Spinal cord (tissue), 10 donors: ENCODE measurements around the gene LINGO1. TPM values are rescaled to one million over a fixed set of nuclear protein-coding genes. Genes with fewer than 3 reads are reported as not detected.
A peak's percentile ranks its signal among the peaks of the same experiment; 100 is the strongest.

Experiments used
- DNase-seq, 6 donors: peaks; one replicate each; pipeline versions ENCODE4 v3.0.0 to v3.0.0-alpha.2; 2013 to 2015; ENCODE audit warnings: low spot score in 6 of 6, low read depth in 4 of 6
- H3K27ac ChIP-seq: one replicate; pipeline ENCODE4 v1.5.1; 2013; ENCODE audit warnings: low read depth, low read length, control low read depth
- H3K27me3 ChIP-seq: one replicate; pipeline ENCODE4 v1.6.1; 2013; ENCODE audit warnings: low read length; ENCODE audit not compliant: control insufficient read depth, insufficient read depth
- H3K36me3 ChIP-seq: one replicate; pipeline ENCODE4 v1.6.1; 2013; ENCODE audit warnings: low read length; ENCODE audit not compliant: control insufficient read depth, insufficient read depth
- H3K4me1 ChIP-seq: one replicate; pipeline ENCODE4 v1.6.1; 2013; ENCODE audit warnings: low read length; ENCODE audit not compliant: control insufficient read depth, insufficient read depth
- H3K4me3 ChIP-seq: one replicate; pipeline ENCODE4 v1.5.1; 2013; ENCODE audit warnings: low read depth, low read length, control low read depth
- H3K9me3 ChIP-seq: one replicate; pipeline ENCODE4 v1.6.1; 2013; ENCODE audit warnings: low read length; ENCODE audit not compliant: control insufficient read depth, insufficient read depth
- WGBS: methylation state at CpG from one replicate; pipeline ENCODE4 v1.1.5; 2013; ENCODE audit warnings: missing lambda C conversion rate; ENCODE audit not compliant: insufficient coverage; 5-methylcytosine and 5-hydroxymethylcytosine counted together
- polyA plus RNA-seq, 2 donors: library from polyadenylated mRNA; unstranded; fragments of 120-200 nt; gene quantifications; one replicate each; pipeline ENCODE4 v1.2.1, GENCODE V29; 2013; ENCODE audit not compliant: insufficient read length in 2 of 2
- total RNA-seq, 2 donors: library from RNA; depleted of rRNA in 1 of 2; stranded (reverse); fragments of 120-200 nt in 1 of 2; fragments of >200 nt in 1 of 2; gene quantifications; one replicate each; pipeline versions ENCODE4 v1.2.3 to v1.2.4, GENCODE V29; 2013 to 2014
- donor health status: healthy.

The LINGO1 gene
- total and polyA plus RNA-seq, 4 donors = 13.7 to 149 (median 83.7) TPM

GRCh38 chr15:77578641-77579372 lies 53.9 kb downstream of the LINGO1 start:
- Histone ChIP-seq H3K36me3 (no peaks in the 10 kb centered on the region), H3K4me1 (peaks cover 53% of the 10 kb centered on the region), H3K4me3 (no peak overlapping the region), H3K27ac (no peak overlapping the region), H3K9me3 (no peaks in the 10 kb centered on the region), H3K27me3 (no peaks in the 10 kb centered on the region)
- no peak for DNase-seq
- 56% methylated on average over 14 of the region's 15 CpGs for WGBS

GRCh38 chr15:77577366-77577950 lies 55.3 kb downstream of the LINGO1 start:
- Histone ChIP-seq H3K9me3 (no peaks in the 10 kb centered on the region), H3K4me3 (no peak overlapping the region), H3K4me1 (peaks cover 45% of the 10 kb centered on the region), H3K27me3 (no peaks in the 10 kb centered on the region), H3K36me3 (no peaks in the 10 kb centered on the region), H3K27ac (peak overlapping the region; percentile 2)
- WGBS = 16% methylated on average over 9 of the region's 9 CpGs
- peak in 2 of 6 donors; percentile 65 to 70 for DNase-seq

- no peaks in the 10 kb centered on the region for H3K9me3 ChIP-seq
- H3K4me1 ChIP-seq = peaks cover 36% of the 10 kb centered on the region
- H3K36me3 ChIP-seq = no peaks in the 10 kb centered on the region
- no peaks in the 10 kb centered on the region for H3K27me3 ChIP-seq
- H3K27ac ChIP-seq = no peak overlapping the region
- no peak overlapping the region for H3K4me3 ChIP-seq
- 100% methylated on average over 1 of the region's 1 CpG for WGBS
- DNase-seq = no peak
Observed at GRCh38 chr15:77576538-77576937, 56.2 kb downstream of the LINGO1 start.

GRCh38 chr15:77575203-77575934 lies 57.3 kb downstream of the LINGO1 start:
- H3K27ac ChIP-seq = no peak overlapping the region

GRCh38 chr15:77574521-77575202 lies 58.0 kb downstream of the LINGO1 start:
- no peaks in the 10 kb centered on the region for H3K9me3 ChIP-seq
- no peaks in the 10 kb centered on the region for H3K27me3 ChIP-seq
- no peak overlapping the region for H3K27ac ChIP-seq
- no peak for DNase-seq
- no peaks in the 10 kb centered on the region for H3K36me3 ChIP-seq
- peaks cover 30% of the 10 kb centered on the region for H3K4me1 ChIP-seq
- WGBS = 81% methylated on average over 5 of the region's 6 CpGs
- no peak overlapping the region for H3K4me3 ChIP-seq

More at GRCh38 chr15:77575203-77575934, 57.3 kb downstream of the LINGO1 start:
- Histone ChIP-seq H3K9me3 (no peaks in the 10 kb centered on the region), H3K36me3 (no peaks in the 10 kb centered on the region), H3K4me1 (peaks cover 25% of the 10 kb centered on the region), H3K4me3 (no peak overlapping the region), H3K27me3 (no peaks in the 10 kb centered on the region)
- DNase-seq = no peak
- WGBS = 74% methylated on average over 9 of the region's 14 CpGs

- 65% methylated on average over 4 of the region's 4 CpGs for WGBS
- H3K36me3 ChIP-seq = no peaks in the 10 kb centered on the region
- no peak overlapping the region for H3K4me3 ChIP-seq
- DNase-seq = no peak
- H3K27ac ChIP-seq = no peak overlapping the region
- no peaks in the 10 kb centered on the region for H3K9me3 ChIP-seq
- no peaks in the 10 kb centered on the region for H3K27me3 ChIP-seq
- H3K4me1 ChIP-seq = peaks cover 36% of the 10 kb centered on the region
Observed at GRCh38 chr15:77573802-77574201, 58.9 kb downstream of the LINGO1 start.

GRCh38 chr15:77572186-77572585 lies 60.5 kb downstream of the LINGO1 start:
- Histone ChIP-seq H3K4me3 (no peak overlapping the region), H3K9me3 (no peaks in the 10 kb centered on the region), H3K27me3 (no peaks in the 10 kb centered on the region), H3K27ac (no peak overlapping the region), H3K36me3 (no peaks in the 10 kb centered on the region), H3K4me1 (peaks cover 36% of the 10 kb centered on the region)
- WGBS = 88% methylated on average over 3 of the region's 4 CpGs
- no peak for DNase-seq

- 88% methylated on average over 11 of the region's 15 CpGs for WGBS
- Histone ChIP-seq H3K4me1 (peaks cover 36% of the 10 kb centered on the region), H3K4me3 (no peak overlapping the region), H3K36me3 (no peaks in the 10 kb centered on the region), H3K9me3 (no peaks in the 10 kb centered on the region), H3K27me3 (no peaks in the 10 kb centered on the region), H3K27ac (no peak overlapping the region)
- DNase-seq = no peak
Observed at GRCh38 chr15:77571741-77572140, 61.0 kb downstream of the LINGO1 start.

GRCh38 chr15:77571181-77571580 lies 61.5 kb downstream of the LINGO1 start:
- no peaks in the 10 kb centered on the region for H3K36me3 ChIP-seq
- DNase-seq = no peak
- no peaks in the 10 kb centered on the region for H3K27me3 ChIP-seq
- WGBS = 95% methylated on average over 4 of the region's 6 CpGs
- H3K9me3 ChIP-seq = no peaks in the 10 kb centered on the region
- H3K27ac ChIP-seq = no peak overlapping the region
- peaks cover 35% of the 10 kb centered on the region for H3K4me1 ChIP-seq
- H3K4me3 ChIP-seq = no peak overlapping the region
